Measurements from ENCODE around the gene CEP112.

CEP112 gene

DNA sequence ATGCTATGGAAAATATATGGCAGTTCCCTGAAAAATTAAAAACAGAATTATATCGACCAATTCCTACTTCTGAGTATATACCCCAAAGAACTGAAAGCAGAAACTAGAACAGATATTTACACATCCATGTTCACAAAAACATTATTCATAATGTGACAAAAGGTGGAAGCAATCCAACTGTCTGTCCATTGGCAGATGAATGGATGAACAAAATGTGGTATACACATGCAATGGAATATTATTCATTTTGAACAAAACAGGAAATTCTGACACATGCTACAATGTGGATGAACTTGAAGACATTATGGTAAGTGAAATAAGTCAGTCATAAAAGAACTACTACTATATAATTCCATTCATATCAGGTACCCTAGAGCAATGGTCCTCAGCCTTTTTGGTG is 367.0 kb downstream of the CEP112 start:
- TF ChIP-seq, protein P1, sequence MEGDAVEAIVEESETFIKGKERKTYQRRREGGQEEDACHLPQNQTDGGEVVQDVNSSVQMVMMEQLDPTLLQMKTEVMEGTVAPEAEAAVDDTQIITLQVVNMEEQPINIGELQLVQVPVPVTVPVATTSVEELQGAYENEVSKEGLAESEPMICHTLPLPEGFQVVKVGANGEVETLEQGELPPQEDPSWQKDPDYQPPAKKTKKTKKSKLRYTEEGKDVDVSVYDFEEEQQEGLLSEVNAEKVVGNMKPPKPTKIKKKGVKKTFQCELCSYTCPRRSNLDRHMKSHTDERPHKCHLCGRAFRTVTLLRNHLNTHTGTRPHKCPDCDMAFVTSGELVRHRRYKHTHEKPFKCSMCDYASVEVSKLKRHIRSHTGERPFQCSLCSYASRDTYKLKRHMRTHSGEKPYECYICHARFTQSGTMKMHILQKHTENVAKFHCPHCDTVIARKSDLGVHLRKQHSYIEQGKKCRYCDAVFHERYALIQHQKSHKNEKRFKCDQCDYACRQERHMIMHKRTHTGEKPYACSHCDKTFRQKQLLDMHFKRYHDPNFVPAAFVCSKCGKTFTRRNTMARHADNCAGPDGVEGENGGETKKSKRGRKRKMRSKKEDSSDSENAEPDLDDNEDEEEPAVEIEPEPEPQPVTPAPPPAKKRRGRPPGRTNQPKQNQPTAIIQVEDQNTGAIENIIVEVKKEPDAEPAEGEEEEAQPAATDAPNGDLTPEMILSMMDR (IDR thresholded peaks at IDR 0.05; ENCODE audit: extremely low read depth, insufficient read depth, missing control alignments): no peak
- no peak for DNase-seq (ENCODE audit: low spot score)
- in situ Hi-C loops (cut with MboI; ENCODE audit: low pct_unique_long_range_greater_than_20kb, low sequenced_read_pairs, unreplicated experiment): no loop called here

DNA sequence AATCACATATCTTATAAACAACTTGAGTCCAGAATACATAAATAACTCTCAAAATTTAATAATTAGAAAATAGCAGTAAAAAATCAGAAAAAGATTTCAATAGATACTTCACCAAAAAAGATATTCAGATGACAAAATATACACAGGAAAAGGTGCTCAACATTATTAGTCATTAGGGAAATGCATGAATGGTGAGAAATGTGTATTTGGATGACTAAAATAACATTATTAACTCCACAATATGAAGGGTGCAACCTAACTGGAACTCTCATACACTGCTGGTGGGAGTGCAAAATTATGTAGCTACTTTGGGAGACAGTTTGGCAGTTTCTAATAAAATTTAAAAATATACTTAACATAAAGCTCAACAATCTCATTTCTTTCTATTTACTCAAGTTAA is 368.2 kb downstream of the CEP112 start:
- in situ Hi-C loops (cut with MboI; ENCODE audit: low pct_unique_long_range_greater_than_20kb, low sequenced_read_pairs, unreplicated experiment): no loop called here
- no peak for DNase-seq (ENCODE audit: low spot score)
- TF ChIP-seq, protein P1 (IDR thresholded peaks at IDR 0.05; ENCODE audit: extremely low read depth, insufficient read depth, missing control alignments): no peak

- TF ChIP-seq, protein P1 (IDR thresholded peaks at IDR 0.05; ENCODE audit: extremely low read depth, insufficient read depth, missing control alignments): no peak
- in situ Hi-C loops (cut with MboI; ENCODE audit: low pct_unique_long_range_greater_than_20kb, low sequenced_read_pairs, unreplicated experiment): no loop called here
- no peak for DNase-seq (ENCODE audit: low spot score)
Observed at GRCh38 chr17:65820811-65821210, 371.1 kb downstream of the CEP112 start.

GRCh38 chr17:65820306-65820705 is 371.6 kb downstream of the CEP112 start:
- in situ Hi-C loops (cut with MboI; ENCODE audit: low pct_unique_long_range_greater_than_20kb, low sequenced_read_pairs, unreplicated experiment): no loop called here
- TF ChIP-seq, protein P1 (IDR thresholded peaks at IDR 0.05; ENCODE audit: extremely low read depth, insufficient read depth, missing control alignments): no peak
- no peak for DNase-seq (ENCODE audit: low spot score)

DNA sequence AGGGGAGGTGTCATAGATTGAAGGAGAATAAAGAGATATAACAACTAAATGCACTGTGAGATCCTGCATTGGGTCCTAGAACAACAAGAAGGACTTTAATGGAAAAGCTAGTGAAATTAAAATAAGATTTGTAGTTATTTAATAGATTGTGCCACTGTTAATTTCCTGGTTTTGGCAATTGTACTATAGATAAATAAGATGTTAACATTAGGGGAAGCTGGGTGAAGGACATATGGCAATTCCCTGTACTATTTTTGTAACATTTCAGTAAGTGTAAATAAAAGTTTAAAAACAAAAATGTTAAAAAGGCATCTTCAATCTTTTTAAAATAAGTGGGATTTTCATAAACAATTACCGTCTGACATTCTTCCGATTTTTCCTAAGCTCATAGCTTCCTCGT is 372.1 kb downstream of the CEP112 start:
- TF ChIP-seq, protein P1 (IDR thresholded peaks at IDR 0.05; ENCODE audit: extremely low read depth, insufficient read depth, missing control alignments): no peak
- in situ Hi-C loops (cut with MboI; ENCODE audit: low pct_unique_long_range_greater_than_20kb, low sequenced_read_pairs, unreplicated experiment): no loop called here
- no peak for DNase-seq (ENCODE audit: low spot score)

DNA sequence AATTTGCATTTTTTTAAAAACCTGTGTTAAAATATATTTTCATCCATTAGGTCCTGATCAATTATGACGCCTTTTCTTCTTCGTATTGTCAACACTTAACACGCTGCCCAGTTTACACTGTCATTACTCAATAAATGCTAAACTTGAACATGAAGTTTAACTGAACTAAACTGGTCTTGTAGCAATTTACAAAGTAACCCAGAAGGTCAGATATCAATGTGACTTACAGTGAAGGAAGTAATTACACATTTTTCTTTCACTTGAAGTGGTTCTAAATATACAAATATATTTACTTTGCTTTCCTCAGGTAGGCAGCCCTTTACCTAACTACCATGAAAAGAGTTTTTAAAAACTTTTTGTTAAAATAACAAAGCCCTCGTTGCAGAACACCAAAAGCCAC is 374.0 kb downstream of the CEP112 start:
- no peak for DNase-seq (ENCODE audit: low spot score)
- TF ChIP-seq, protein P1 (IDR thresholded peaks at IDR 0.05; ENCODE audit: extremely low read depth, insufficient read depth, missing control alignments): no peak
- in situ Hi-C loops (cut with MboI; ENCODE audit: low pct_unique_long_range_greater_than_20kb, low sequenced_read_pairs, unreplicated experiment): no loop called here

GRCh38 chr17:65814418-65814817 is 377.5 kb downstream of the CEP112 start:
- TF ChIP-seq, protein P1 (IDR thresholded peaks at IDR 0.05; ENCODE audit: extremely low read depth, insufficient read depth, missing control alignments): no peak
- no peak for DNase-seq (ENCODE audit: low spot score)
- in situ Hi-C loops (cut with MboI; ENCODE audit: low pct_unique_long_range_greater_than_20kb, low sequenced_read_pairs, unreplicated experiment): no loop called here

Measured in GM13977 (cell line).